HEK293 (cell line): ENCODE results near the gene DPEP3.

Experiments used
- CTCF ChIA-PET: fragments of 350-600 bp; formaldehyde crosslinking; extraction: SDS; loops from one replicate; lab custom pipeline; 2021; ENCODE audit warnings: antibody characterized with exemption; lab: Yijun Ruan, JAX
- POLR2A ChIA-PET: fragments of 300-600 bp; formaldehyde crosslinking; extraction: SDS; loops from one replicate; lab custom pipeline; 2020; ENCODE audit warnings: antibody characterized with exemption, inconsistent platforms; lab: Yijun Ruan, JAX
- H3K27ac ChIP-seq: fragments of 200-500 bp; sonication (Bioruptor generic); 2 replicates; pipeline ENCODE4 v1.5.1; 2014; ENCODE audit warnings: low read depth, low read length, control low read depth, inconsistent platforms; ENCODE audit errors: extremely low read depth
- H3K36me3 ChIP-seq, 2 experiments: fragments of 200-500 bp in 1 of 2; sonication (Bioruptor generic) in 1 of 2; 1 replicate in 1 of 2; 2 replicates in 1 of 2; pipeline ENCODE4 v1.5.1; 2014 to 2017; ENCODE audit warnings: inconsistent platforms in 2 of 2, low read length in 2 of 2; ENCODE audit not compliant: control insufficient read depth in 2 of 2, insufficient read depth in 1 of 2
- H3K4me1 ChIP-seq: fragments of 200-500 bp; sonication (Bioruptor generic); 2 replicates; pipeline ENCODE4 v1.5.1; 2014; ENCODE audit warnings: mild to moderate bottlenecking, low read length, inconsistent platforms; ENCODE audit not compliant: control insufficient read depth, insufficient read depth
- H3K4me3 ChIP-seq: 2 replicates; pipeline ENCODE4 v1.5.1; 2011; ENCODE audit warnings: low read depth, mild to moderate bottlenecking, control low read depth, low read length, moderate library complexity
- H3K9me3 ChIP-seq: fragments of 200-500 bp; sonication (Bioruptor generic); 2 replicates; pipeline ENCODE4 v1.5.1; 2014; ENCODE audit warnings: low read depth, low read length, inconsistent platforms; ENCODE audit not compliant: control insufficient read depth, insufficient read depth
- ELK4 ChIP-seq: IDR thresholded peaks from 2 replicates; pipeline ENCODE4 v1.6.1; 2011; ENCODE audit warnings: mild to moderate bottlenecking, low read depth, low read length, borderline replicate concordance
- GLI4 ChIP-seq: fragments of 450-650 bp; formaldehyde crosslinking; IDR thresholded peaks from 2 replicates; pipeline ENCODE4 v1.5.1; 2016; ENCODE audit warnings: missing biosample characterization, missing genetic modification characterization
- GLIS1 ChIP-seq: fragments of 450-650 bp; formaldehyde crosslinking; IDR thresholded peaks from 2 replicates; pipeline ENCODE4 v1.5.1; 2016; ENCODE audit warnings: missing biosample characterization, missing genetic modification characterization
- HOXD13 ChIP-seq: sonication (generic); formaldehyde crosslinking; IDR thresholded peaks from 2 replicates; pipeline ENCODE4 v1.8.0; 2022; ENCODE audit warnings: missing genetic modification reagents, borderline replicate concordance
- KLF10 ChIP-seq: fragments of 450-650 bp; IDR thresholded peaks from 2 replicates; pipeline ENCODE4 v1.5.1; 2018; ENCODE audit warnings: missing biosample characterization, mild to moderate bottlenecking, missing genetic modification characterization
- REST ChIP-seq: fragments of 450-650 bp; formaldehyde crosslinking; IDR thresholded peaks from 2 replicates; pipeline ENCODE4 v1.5.1; 2016; ENCODE audit warnings: missing biosample characterization, missing genetic modification characterization
- SCRT1 ChIP-seq: fragments of 450-650 bp; formaldehyde crosslinking; IDR thresholded peaks from 2 replicates; pipeline ENCODE4 v1.5.1; 2016; ENCODE audit warnings: missing biosample characterization, missing genetic modification characterization, borderline replicate concordance
- ZFP37 ChIP-seq: fragments of 450-650 bp; formaldehyde crosslinking; IDR thresholded peaks from 2 replicates; pipeline ENCODE4 v1.5.1; 2016; ENCODE audit warnings: missing biosample characterization, missing genetic modification characterization
- ZNF114 ChIP-seq: fragments of 450-650 bp; formaldehyde crosslinking; IDR thresholded peaks from 2 replicates; pipeline ENCODE4 v1.5.0; 2017; ENCODE audit warnings: missing biosample characterization, missing genetic modification characterization
- ZNF132 ChIP-seq: fragments of 450-650 bp; formaldehyde crosslinking; IDR thresholded peaks from 2 replicates; pipeline ENCODE4 v1.5.1; 2017; ENCODE audit warnings: missing biosample characterization, missing genetic modification characterization, borderline replicate concordance
- ZNF138 ChIP-seq: fragments of 450-650 bp; formaldehyde crosslinking; IDR thresholded peaks from 2 replicates; pipeline ENCODE4 v1.5.1; 2016; ENCODE audit warnings: missing biosample characterization, missing genetic modification characterization, borderline replicate concordance
- ZNF174 ChIP-seq: fragments of 450-650 bp; formaldehyde crosslinking; IDR thresholded peaks from 2 replicates; pipeline ENCODE4 v1.5.0; 2017; ENCODE audit warnings: missing biosample characterization, mild to moderate bottlenecking, missing genetic modification characterization
- ZNF19 ChIP-seq: fragments of 450-650 bp; formaldehyde crosslinking; IDR thresholded peaks from 2 replicates; pipeline ENCODE4; 2016; ENCODE audit warnings: missing biosample characterization, missing genetic modification characterization, low read depth
- ZNF239 ChIP-seq: fragments of 450-650 bp; formaldehyde crosslinking; IDR thresholded peaks from 2 replicates; pipeline ENCODE4 v1.5.1; 2016; ENCODE audit warnings: missing biosample characterization, missing genetic modification characterization
- ZNF324 ChIP-seq: fragments of 450-650 bp; formaldehyde crosslinking; IDR thresholded peaks from 2 replicates; pipeline ENCODE4 v1.5.1; 2016; ENCODE audit warnings: missing biosample characterization, missing genetic modification characterization
- ZNF350 ChIP-seq: fragments of 450-650 bp; formaldehyde crosslinking; IDR thresholded peaks from 2 replicates; pipeline ENCODE4 v1.5.0; 2017; ENCODE audit warnings: missing biosample characterization, mild to moderate bottlenecking, missing genetic modification characterization
- ZNF354C ChIP-seq: fragments of 450-650 bp; formaldehyde crosslinking; IDR thresholded peaks from 2 replicates; pipeline ENCODE4 v1.5.1; 2016; ENCODE audit warnings: missing biosample characterization, missing genetic modification characterization, low read depth, borderline replicate concordance
- ZNF394 ChIP-seq: fragments of 450-650 bp; formaldehyde crosslinking; IDR thresholded peaks from 2 replicates; pipeline ENCODE4 v1.5.1; 2016; ENCODE audit warnings: missing biosample characterization, missing genetic modification characterization, mild to moderate bottlenecking, moderate library complexity, borderline replicate concordance
- ZNF404 ChIP-seq: fragments of 450-650 bp; formaldehyde crosslinking; IDR thresholded peaks from 2 replicates; pipeline ENCODE4 v1.5.1; 2017; ENCODE audit warnings: missing biosample characterization, missing genetic modification characterization
- ZNF449 ChIP-seq: fragments of 450-650 bp; formaldehyde crosslinking; IDR thresholded peaks from 2 replicates; pipeline ENCODE4 v1.5.1; 2017; ENCODE audit warnings: missing biosample characterization, mild to moderate bottlenecking, missing genetic modification characterization, moderate library complexity
- ZNF514 ChIP-seq: fragments of 450-650 bp; formaldehyde crosslinking; IDR thresholded peaks from 2 replicates; pipeline ENCODE4 v1.5.1; 2016; ENCODE audit warnings: missing biosample characterization, missing genetic modification characterization
- ZNF530 ChIP-seq: fragments of 450-650 bp; formaldehyde crosslinking; IDR thresholded peaks from 2 replicates; pipeline ENCODE4 v1.5.1; 2016; ENCODE audit warnings: low read depth, missing biosample characterization, missing genetic modification characterization
- ZNF544 ChIP-seq: fragments of 450-650 bp; formaldehyde crosslinking; IDR thresholded peaks from 2 replicates; pipeline ENCODE4 v1.5.0; 2017; ENCODE audit warnings: missing biosample characterization, missing genetic modification characterization
- ZNF560 ChIP-seq: fragments of 450-650 bp; formaldehyde crosslinking; IDR thresholded peaks from 2 replicates; pipeline ENCODE4 v1.5.1; 2017; ENCODE audit warnings: missing biosample characterization, missing genetic modification characterization, borderline replicate concordance
- ZNF660 ChIP-seq: fragments of 450-650 bp; IDR thresholded peaks from 2 replicates; pipeline ENCODE4 v1.5.1; 2018; ENCODE audit warnings: missing biosample characterization, mild to moderate bottlenecking, missing genetic modification characterization
- ZNF830 ChIP-seq: fragments of 450-650 bp; IDR thresholded peaks from 2 replicates; pipeline ENCODE4 v1.5.0; 2018; ENCODE audit warnings: missing biosample characterization, missing genetic modification characterization, low read depth, mild to moderate bottlenecking, moderate library complexity
- TF ChIP-seq, protein P1 (sequence below): fragments of 450-650 bp; formaldehyde crosslinking; IDR thresholded peaks from 2 replicates; pipeline ENCODE4 v1.5.1; 2017; ENCODE audit warnings: missing biosample characterization, missing genetic modification characterization

The DPEP3 gene

DNA sequence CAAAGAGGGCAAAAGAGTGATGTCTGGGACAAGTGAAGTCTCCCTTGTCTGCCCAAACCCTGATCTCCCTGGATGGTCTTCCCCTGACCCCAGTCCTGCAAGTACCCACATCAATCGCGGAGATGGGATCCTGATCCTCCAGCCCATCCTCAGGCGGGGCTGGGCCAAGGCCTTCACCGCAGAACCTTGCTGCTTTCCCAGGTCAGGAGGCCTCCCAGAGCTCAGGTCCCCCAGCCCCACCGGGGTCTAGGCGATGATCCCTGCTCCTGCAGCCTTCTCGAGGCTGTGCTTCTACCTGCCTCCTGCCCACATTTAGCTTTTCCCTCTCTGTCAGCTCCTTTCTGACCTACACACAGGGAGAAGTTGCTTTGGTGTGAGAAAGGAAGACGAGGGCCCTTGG lies 18.2 kb downstream of the DPEP3 start:
- no peak for TF ChIP-seq ZNF174 (tag by site-specific recombination)
- TF ChIP-seq KLF10 (tag by site-specific recombination): no peak
- no peak for TF ChIP-seq ZNF830
- no peak for TF ChIP-seq ZNF560 (tag by site-specific recombination)
- TF ChIP-seq ZNF132 (tag by site-specific recombination): no peak
- no peak for TF ChIP-seq ELK4
- no peak for TF ChIP-seq ZNF350 (tag by site-specific recombination)
- no peak for TF ChIP-seq HOXD13 (CRISPR knock-in tag)
- no peak for TF ChIP-seq ZNF114
- no peak for TF ChIP-seq ZNF660 (tag by site-specific recombination)
- TF ChIP-seq ZNF19 (tag by site-specific recombination): no peak
- no peak for TF ChIP-seq REST (tag by site-specific recombination)
- TF ChIP-seq SCRT1 (tag by site-specific recombination): no peak
- no peak for TF ChIP-seq ZFP37 (tag by site-specific recombination)
- TF ChIP-seq ZNF530: no peak
- no peak for TF ChIP-seq ZNF354C (tag by site-specific recombination)
- TF ChIP-seq ZNF449: no peak
- no peak for TF ChIP-seq ZNF404 (tag by site-specific recombination)
- no peak for TF ChIP-seq ZNF394 (tag by site-specific recombination)
- no peak for TF ChIP-seq ZNF138 (tag by site-specific recombination)
- no peak overlapping the region for H3K27ac ChIP-seq
- H3K4me1 ChIP-seq: no peaks in the 10 kb centered on the region; the same call in none of the 2 replicates
- ChIA-PET CTCF (interaction anchor here (0.7 to 1.1 kb wide), 2 partner anchors 20 to 78 kb away, joined by 3 to 4 read pairs; no protein-coding TSS in a partner anchor), POLR2A (interaction anchor here (0.5 to 1.8 kb wide), 2 partner anchors 11 to 27 kb away, joined by 3 to 5 read pairs; no protein-coding TSS in a partner anchor)
- peaks cover 0 to 88% of the 10 kb centered on the region in 2 experiments; a peak in 2 of 3 replicates for H3K36me3 ChIP-seq
- no peak overlapping the region for H3K4me3 ChIP-seq
- H3K9me3 ChIP-seq: no peaks in the 10 kb centered on the region

DNA sequence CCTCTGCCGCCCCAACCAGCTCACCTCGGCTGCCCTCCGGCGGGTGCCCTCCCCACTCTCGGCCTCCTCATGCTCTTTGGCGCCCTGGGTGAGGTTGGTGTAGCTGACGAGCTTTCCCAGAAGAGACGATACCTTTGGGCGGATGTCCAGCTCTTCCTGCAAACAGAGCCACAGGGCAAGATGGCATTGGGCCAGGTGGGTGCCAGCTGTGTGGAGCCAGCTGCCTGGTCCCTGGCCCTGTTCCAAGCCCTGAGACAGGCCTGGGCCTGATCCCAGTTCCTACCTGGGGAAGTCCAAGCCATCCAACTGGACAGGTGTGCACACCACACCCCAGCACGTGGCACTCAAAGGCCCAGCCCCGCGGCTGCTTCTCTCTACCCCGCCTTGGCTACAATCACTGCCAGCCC lies 18.7 kb downstream of the DPEP3 start:
- CTCF ChIA-PET: no interaction called here
- Histone ChIP-seq H3K36me3 (peaks cover 0 to 88% of the 10 kb centered on the region in 2 experiments; a peak in 2 of 3 replicates), H3K4me3 (no peak overlapping the region), H3K4me1 (no peaks in the 10 kb centered on the region; the same call in 1 of the 2 replicates), H3K27ac (no peak overlapping the region), H3K9me3 (no peaks in the 10 kb centered on the region)
- POLR2A ChIA-PET: no interaction called here
- TF ChIP-seq ZNF239 (tag by site-specific recombination): no peak
- no peak for TF ChIP-seq ZNF324 (tag by site-specific recombination)
- TF ChIP-seq ZNF514 (tag by site-specific recombination): no peak
- no peak for TF ChIP-seq GLI4 (tag by site-specific recombination)
- no peak for TF ChIP-seq GLIS1 (tag by site-specific recombination)
- TF ChIP-seq, protein P1, sequence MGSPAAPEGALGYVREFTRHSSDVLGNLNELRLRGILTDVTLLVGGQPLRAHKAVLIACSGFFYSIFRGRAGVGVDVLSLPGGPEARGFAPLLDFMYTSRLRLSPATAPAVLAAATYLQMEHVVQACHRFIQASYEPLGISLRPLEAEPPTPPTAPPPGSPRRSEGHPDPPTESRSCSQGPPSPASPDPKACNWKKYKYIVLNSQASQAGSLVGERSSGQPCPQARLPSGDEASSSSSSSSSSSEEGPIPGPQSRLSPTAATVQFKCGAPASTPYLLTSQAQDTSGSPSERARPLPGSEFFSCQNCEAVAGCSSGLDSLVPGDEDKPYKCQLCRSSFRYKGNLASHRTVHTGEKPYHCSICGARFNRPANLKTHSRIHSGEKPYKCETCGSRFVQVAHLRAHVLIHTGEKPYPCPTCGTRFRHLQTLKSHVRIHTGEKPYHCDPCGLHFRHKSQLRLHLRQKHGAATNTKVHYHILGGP (tag by site-specific recombination): no peak
- TF ChIP-seq ZNF544 (tag by site-specific recombination): no peak
